ENCODE measurements around the gene LSM10.

Gene LSM10

DNA sequence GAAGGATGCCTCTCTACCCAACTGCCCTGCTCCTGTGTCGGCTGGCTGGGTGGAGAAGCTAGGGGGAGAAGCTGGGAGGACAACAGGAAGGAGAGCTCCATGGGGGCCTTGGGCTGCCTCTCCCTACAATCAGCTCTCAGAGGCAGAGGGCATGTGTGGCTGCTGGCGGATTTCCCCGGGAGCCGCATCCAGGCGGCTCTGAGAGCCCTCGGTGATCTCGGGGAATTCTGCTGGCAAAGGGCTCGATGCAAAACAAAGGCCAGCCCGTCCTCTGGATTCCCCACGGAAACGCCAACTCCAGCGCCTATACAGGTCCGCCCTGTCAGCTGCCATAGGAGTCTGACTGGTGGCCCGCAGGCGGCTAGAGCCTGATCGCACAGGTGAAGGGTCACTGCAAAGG is 47.9 kb downstream of the LSM10 start:
- DNase-seq: no peak

GRCh38 chr1:36349241-36349671 is 48.5 kb downstream of the LSM10 start:
- DNase-seq: no peak

DNA sequence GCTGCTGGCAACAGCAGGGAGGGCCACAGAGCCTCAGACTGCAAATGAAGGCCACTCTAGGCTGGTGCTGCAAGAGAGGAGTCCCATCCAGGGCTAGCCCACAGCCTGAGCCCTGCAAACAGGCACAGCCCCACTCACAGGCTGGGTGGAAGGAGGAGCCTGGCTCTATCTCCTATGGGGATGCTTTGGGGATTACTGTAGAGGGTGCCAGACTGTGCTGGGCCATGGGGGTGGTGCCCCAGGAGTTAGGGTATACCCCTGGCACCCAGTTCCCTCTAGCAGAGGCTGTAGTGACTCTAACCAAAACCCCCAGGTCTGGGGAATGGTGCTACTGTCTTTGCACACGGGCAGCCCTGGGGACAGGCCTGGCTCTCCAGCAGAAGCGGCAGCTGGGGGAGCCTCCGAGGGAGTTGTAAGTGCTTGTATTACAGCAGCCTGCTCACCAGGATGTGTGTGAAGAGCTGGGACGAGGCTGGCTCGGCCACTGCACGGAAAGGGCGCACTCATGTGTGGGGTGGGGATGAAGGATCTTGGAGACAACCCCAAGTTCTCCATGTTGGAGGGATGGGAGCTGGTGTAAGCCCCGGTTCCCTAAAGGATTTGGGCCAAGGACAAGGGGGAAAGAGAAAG is 50.9 kb downstream of the LSM10 start:
- no peak for DNase-seq

DNA sequence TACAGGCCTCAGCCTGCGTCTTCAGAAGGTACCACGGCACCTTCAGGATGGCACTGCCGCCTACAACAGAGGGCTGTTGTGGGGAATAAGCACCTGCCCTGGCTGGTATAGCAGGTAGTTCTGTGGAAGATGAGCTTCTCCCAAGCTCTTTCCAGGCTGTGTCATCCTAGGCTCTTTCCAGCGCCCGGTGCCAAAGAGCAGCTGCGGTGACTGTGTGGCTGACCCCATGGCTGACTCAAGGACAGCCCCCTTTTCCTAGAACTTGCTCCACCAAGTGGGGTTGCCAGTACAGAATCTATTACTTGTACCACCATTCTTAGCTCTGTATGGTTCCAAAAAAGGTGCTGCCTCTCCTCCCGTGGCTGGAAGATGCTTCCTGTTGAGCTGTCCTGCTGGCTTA is 52.4 kb downstream of the LSM10 start:
- no peak for DNase-seq

DNA sequence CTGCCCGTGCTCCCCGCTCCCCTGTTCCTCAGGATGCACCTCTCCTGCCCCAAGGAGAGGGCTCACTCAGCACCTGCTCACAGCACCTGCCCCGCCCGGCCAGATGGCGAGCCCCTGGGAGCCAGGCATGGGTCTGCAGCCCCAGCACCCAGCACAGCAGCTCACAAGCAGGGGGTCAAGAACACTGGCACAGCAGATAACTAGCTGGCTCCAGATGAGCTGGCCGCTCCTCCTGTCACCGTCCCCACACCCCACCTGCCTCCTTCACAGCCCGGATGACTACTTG is 53.4 kb downstream of the LSM10 start:
- DNase-seq: no peak

- DNase-seq: no peak
Observed at GRCh38 chr1:36343651-36344394, 53.9 kb downstream of the LSM10 start.

Measured in NCI-H526 treated with DMSO at 0.1 percent for 48 hours (cell line).